PC-9 (cell line): ENCODE measurements around the gene YWHAE.

Experiments used
- CTCF ChIP-seq: fragments of 200-600 bp; sonication (generic); conservative IDR thresholded peaks from 2 replicates; pipeline ENCODE4 v1.6.1; 2017; ENCODE audit warnings: mixed run types, antibody characterized with exemption, mild to moderate bottlenecking, moderate library complexity
- EZH2 ChIP-seq: fragments of 200-600 bp; sonication (generic); IDR thresholded peaks from 2 replicates; pipeline ENCODE4 v1.8.0; 2017; ENCODE audit warnings: antibody characterized with exemption, low read depth

- no peak for TF ChIP-seq CTCF
- no peak for TF ChIP-seq EZH2
These were observed 75.7 kb downstream of the YWHAE start for GRCh38 chr17:1324201-1324771.
